Esophagus muscularis mucosa (tissue), 3 donors: ENCODE measurements around the gene PDK2.
A peak's percentile ranks its signal among the peaks of the same experiment; 100 is the strongest.

Experiments
- CTCF ChIP-seq, 3 experiments: fragments of 200-600 bp in 2 of 3; fragments of 450-650 bp in 1 of 3; sonication (generic) in 2 of 3; IDR thresholded peaks; one replicate each; pipeline ENCODE4 v1.5.1; 2017 to 2019; ENCODE audit warnings: antibody characterized with exemption in 3 of 3, mild to moderate bottlenecking in 2 of 3, moderate library complexity in 1 of 3
- EP300 ChIP-seq: sonication (generic); formaldehyde crosslinking; IDR thresholded peaks from one replicate; pipeline ENCODE4 v1.6.1; 2017; ENCODE audit warnings: antibody characterized with exemption

- TF ChIP-seq EP300: no peak
- TF ChIP-seq CTCF (IDR thresholded peaks at IDR 0.05): peak; percentile 93 to 97 (median 96)
These were observed 853 bp upstream of the PDK2 start for GRCh38 chr17:50094243-50094752.
